Muscle layer of duodenum (tissue), 2 donors: ENCODE data around the gene DCC.

Experiments
- H3K27ac ChIP-seq: one replicate; pipeline ENCODE4 v1.7.0; 2013; ENCODE audit warnings: mild to moderate bottlenecking, low read length
- H3K27me3 ChIP-seq: one replicate; pipeline ENCODE4 v1.7.0; 2013; ENCODE audit warnings: low read depth, mild to moderate bottlenecking, control low read depth, low read length
- H3K36me3 ChIP-seq, 2 donors: one replicate each; pipeline ENCODE4 v1.7.0; 2013; ENCODE audit warnings: low read length in 2 of 2, control low read depth in 1 of 2, mild to moderate bottlenecking in 1 of 2; ENCODE audit not compliant: insufficient read depth in 2 of 2, control insufficient read depth in 1 of 2
- H3K4me1 ChIP-seq, 2 donors: one replicate each; pipeline ENCODE4 v1.7.0; 2013; ENCODE audit warnings: low read length in 2 of 2, mild to moderate bottlenecking in 2 of 2, control low read depth in 1 of 2, moderate library complexity in 1 of 2; ENCODE audit not compliant: insufficient read depth in 2 of 2, control insufficient read depth in 1 of 2
- H3K4me3 ChIP-seq, 2 donors: one replicate each; pipeline ENCODE4 v1.7.0; 2013; ENCODE audit warnings: low read length in 2 of 2, low read depth in 1 of 2, mild to moderate bottlenecking in 1 of 2
- H3K9me3 ChIP-seq, 2 donors: one replicate each; pipeline ENCODE4 v1.7.0; 2013; ENCODE audit warnings: low read length in 2 of 2, control low read depth in 1 of 2, mild to moderate bottlenecking in 1 of 2; ENCODE audit not compliant: control insufficient read depth in 1 of 2
- donor health status: healthy.

The DCC gene

DNA sequence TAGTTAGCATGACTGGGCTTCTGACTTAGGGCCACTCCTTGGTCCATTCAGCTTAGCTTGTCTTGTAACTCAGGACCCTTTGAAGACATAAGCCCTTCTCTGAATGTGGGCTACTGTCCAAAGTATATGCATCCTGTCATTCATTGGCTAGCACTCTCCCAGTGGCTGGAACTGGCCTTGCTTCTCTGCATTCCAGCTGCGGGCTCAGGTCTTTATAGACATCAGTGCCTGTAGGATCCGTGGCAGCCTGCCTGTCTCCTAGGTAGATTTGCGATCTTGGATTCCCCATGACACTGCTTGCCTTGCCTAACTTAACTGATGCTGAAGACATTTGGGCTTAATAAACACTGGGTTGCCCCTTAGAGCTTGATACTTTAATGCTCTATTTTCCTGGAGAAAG is 170.1 kb downstream of the DCC start:
- Histone ChIP-seq H3K27ac (no peak overlapping the region), H3K27me3 (no peaks in the 10 kb centered on the region), H3K4me1 (no peaks in the 10 kb centered on the region), H3K9me3 (no peaks in the 10 kb centered on the region), H3K4me3 (no peak overlapping the region), H3K36me3 (no peaks in the 10 kb centered on the region)

GRCh38 chr18:52518086-52518485 is 178.1 kb downstream of the DCC start:
- Histone ChIP-seq H3K27me3 (no peaks in the 10 kb centered on the region), H3K27ac (no peak overlapping the region), H3K4me1 (no peaks in the 10 kb centered on the region), H3K4me3 (no peak overlapping the region), H3K36me3 (no peaks in the 10 kb centered on the region), H3K9me3 (no peaks in the 10 kb centered on the region)

GRCh38 chr18:52519021-52519420 is 179.0 kb downstream of the DCC start:
- Histone ChIP-seq H3K36me3 (no peaks in the 10 kb centered on the region), H3K4me3 (no peak overlapping the region), H3K4me1 (no peaks in the 10 kb centered on the region), H3K27me3 (no peaks in the 10 kb centered on the region), H3K27ac (no peak overlapping the region), H3K9me3 (no peaks in the 10 kb centered on the region)

DNA sequence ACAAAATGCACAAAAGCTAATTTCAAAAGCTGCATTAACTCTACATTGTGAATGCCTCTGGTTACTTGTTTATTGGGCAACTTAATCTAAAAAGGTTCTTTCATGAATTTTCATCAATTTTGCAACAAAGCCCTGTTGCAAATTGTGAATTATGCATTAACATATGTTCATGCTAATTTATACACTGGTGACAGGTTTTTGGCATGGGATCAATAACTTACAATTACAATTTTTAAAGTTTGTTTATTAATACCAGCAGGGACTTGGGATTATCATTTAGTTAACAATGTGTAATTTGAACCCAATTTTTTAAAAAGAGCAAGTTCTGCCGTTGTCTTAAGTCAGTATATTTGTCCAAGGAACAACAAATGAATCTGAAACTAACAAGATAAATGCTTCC is 183.6 kb downstream of the DCC start:
- H3K36me3 ChIP-seq: no peaks in the 10 kb centered on the region
- H3K4me3 ChIP-seq: no peak overlapping the region
- no peak overlapping the region for H3K27ac ChIP-seq
- H3K4me1 ChIP-seq: no peaks in the 10 kb centered on the region
- no peaks in the 10 kb centered on the region for H3K27me3 ChIP-seq
- no peaks in the 10 kb centered on the region for H3K9me3 ChIP-seq

DNA sequence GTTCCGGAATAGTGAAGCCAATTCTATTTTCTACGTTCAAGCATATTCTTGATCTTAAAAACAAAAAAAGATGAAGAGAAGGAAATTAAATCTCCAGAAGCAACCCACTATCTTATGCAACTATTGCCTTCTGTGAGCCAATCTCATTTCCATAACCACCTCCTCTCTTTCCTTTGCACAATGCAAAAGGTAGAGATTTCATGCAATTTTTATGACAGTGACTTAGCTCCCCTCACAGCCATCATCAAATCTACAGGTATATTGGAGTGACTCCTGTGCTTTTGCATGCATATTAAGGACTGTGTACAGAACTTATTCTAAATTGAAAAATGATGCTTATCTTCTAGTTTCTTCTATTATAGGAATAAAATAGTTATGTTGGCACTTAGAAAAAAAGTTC is 191.8 kb downstream of the DCC start:
- H3K4me1 ChIP-seq: no peaks in the 10 kb centered on the region
- H3K9me3 ChIP-seq: no peaks in the 10 kb centered on the region
- H3K27ac ChIP-seq: no peak overlapping the region
- H3K36me3 ChIP-seq: no peaks in the 10 kb centered on the region
- H3K27me3 ChIP-seq: no peaks in the 10 kb centered on the region
- H3K4me3 ChIP-seq: no peak overlapping the region

GRCh38 chr18:52536039-52536438 is 196.0 kb downstream of the DCC start:
- H3K4me1 ChIP-seq: no peaks in the 10 kb centered on the region
- no peaks in the 10 kb centered on the region for H3K9me3 ChIP-seq
- H3K36me3 ChIP-seq: no peaks in the 10 kb centered on the region
- no peaks in the 10 kb centered on the region for H3K27me3 ChIP-seq
- no peak overlapping the region for H3K4me3 ChIP-seq
- H3K27ac ChIP-seq: no peak overlapping the region

GRCh38 chr18:52537261-52537660 is 197.3 kb downstream of the DCC start:
- Histone ChIP-seq H3K36me3 (no peaks in the 10 kb centered on the region), H3K27ac (no peak overlapping the region), H3K27me3 (no peaks in the 10 kb centered on the region), H3K4me3 (no peak overlapping the region), H3K9me3 (no peaks in the 10 kb centered on the region), H3K4me1 (no peaks in the 10 kb centered on the region)

DNA sequence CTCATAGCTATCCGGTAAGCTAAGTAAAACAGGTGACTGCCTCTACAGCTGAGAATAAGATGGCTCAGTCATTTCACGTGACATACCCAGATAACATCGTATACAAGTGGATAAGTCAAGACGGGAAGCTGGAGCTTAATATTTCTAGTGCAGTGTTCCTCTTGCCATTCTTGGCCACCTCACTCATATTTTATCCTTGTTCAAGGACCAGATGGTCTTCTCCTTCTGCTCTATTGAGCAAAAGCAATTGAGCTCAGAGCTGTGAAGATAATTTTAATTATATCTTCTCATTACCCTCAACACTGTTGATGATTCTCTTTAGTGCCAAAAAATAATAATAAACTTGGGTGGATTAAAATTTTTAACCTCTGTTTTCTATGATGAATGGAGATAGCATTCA is 201.1 kb downstream of the DCC start:
- Histone ChIP-seq H3K9me3 (no peaks in the 10 kb centered on the region), H3K27me3 (no peaks in the 10 kb centered on the region), H3K27ac (no peak overlapping the region), H3K36me3 (no peaks in the 10 kb centered on the region), H3K4me3 (no peak overlapping the region), H3K4me1 (no peaks in the 10 kb centered on the region)

GRCh38 chr18:52544086-52544485 is 204.1 kb downstream of the DCC start:
- no peaks in the 10 kb centered on the region for H3K9me3 ChIP-seq
- no peaks in the 10 kb centered on the region for H3K4me1 ChIP-seq
- no peaks in the 10 kb centered on the region for H3K36me3 ChIP-seq
- H3K27me3 ChIP-seq: no peaks in the 10 kb centered on the region
- H3K27ac ChIP-seq: no peak overlapping the region
- H3K4me3 ChIP-seq: no peak overlapping the region

DNA sequence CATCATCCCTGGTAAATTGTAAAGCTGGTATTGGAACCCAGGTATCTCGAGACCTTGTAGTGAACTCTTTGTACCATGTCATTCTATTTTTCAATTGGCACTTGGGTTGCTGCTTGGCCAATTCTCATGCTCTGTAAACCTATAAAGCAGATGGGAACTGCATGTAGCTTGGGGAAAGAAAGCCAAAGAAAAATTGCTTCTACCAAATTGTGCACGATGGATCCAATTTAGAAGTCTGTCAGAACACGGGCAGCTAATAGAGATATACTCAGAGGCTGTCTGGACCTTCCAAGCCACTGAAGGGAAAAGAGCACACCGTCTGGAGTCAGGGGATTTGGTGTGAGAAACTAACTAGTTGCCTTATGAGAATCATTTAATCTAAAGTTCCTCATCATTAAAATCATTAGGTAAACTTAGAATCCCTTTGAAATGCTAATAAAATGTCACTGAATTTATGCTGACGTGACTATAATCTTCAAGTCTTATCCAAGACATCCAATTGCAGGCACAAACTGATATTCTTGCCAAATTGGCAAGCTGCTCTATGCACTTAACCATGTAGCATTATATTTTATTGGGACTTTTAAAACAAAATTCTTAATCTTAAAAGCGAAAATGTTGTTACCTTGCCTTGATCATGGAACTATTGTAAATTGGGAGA is 206.8 kb downstream of the DCC start:
- no peaks in the 10 kb centered on the region for H3K4me1 ChIP-seq
- no peaks in the 10 kb centered on the region for H3K36me3 ChIP-seq
- no peaks in the 10 kb centered on the region for H3K9me3 ChIP-seq
- H3K4me3 ChIP-seq: no peak overlapping the region
- H3K27me3 ChIP-seq: no peaks in the 10 kb centered on the region
- no peak overlapping the region for H3K27ac ChIP-seq

DNA sequence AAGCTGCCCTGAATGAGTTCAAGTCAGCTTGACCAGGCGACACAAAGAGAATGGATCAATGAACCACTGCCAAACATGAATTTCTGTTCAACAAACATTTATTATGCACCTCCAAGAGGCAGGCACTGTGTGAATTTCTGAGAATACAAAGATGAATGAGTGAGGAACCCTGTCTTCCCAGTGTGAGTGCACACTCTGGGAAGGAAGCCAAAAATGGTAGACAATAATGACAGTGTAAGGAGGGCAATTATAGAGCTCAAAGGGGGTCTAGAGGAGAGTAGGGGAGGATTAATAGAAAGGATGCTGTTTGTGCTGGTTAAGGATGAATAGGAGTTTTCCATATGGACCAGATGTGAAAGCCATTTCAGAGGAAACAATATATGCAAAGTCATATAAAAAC is 213.4 kb downstream of the DCC start:
- Histone ChIP-seq H3K4me1 (no peaks in the 10 kb centered on the region), H3K4me3 (no peak overlapping the region), H3K27ac (no peak overlapping the region), H3K36me3 (no peaks in the 10 kb centered on the region), H3K9me3 (no peaks in the 10 kb centered on the region), H3K27me3 (no peaks in the 10 kb centered on the region)

DNA sequence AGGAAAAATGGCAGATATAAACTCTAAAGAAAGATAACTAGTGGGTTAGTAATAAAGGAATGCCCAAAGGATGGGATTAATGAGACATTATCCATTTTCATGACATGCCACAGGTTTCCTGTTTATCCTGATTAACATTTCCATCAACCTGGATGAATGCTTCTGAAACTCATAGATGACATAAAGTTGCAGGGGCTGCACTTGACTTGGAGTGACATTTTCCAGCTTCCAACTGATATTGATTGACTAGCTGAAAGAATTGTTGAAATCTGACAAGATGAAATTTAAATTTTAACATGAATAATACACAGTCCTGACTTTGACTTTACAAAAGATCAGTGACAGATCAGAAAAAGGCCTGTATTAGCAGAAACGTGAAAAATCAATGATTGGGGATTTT is 214.2 kb downstream of the DCC start:
- no peaks in the 10 kb centered on the region for H3K36me3 ChIP-seq
- H3K27me3 ChIP-seq: no peaks in the 10 kb centered on the region
- no peak overlapping the region for H3K27ac ChIP-seq
- H3K9me3 ChIP-seq: no peaks in the 10 kb centered on the region
- no peak overlapping the region for H3K4me3 ChIP-seq
- H3K4me1 ChIP-seq: no peaks in the 10 kb centered on the region
